LNCaP clone FGC (cell line): Measurements from ENCODE around the gene CES3.

Source experiments
- DNase-seq: peaks from one replicate; pipeline ENCODE4 v3.0.0-alpha.2; 2011; ENCODE audit warnings: low read depth
- H3K4me3 ChIP-seq: 2 replicates; pipeline ENCODE4 v1.5.1; 2011; ENCODE audit warnings: mild to moderate bottlenecking, low read depth, low read length, control low read depth
- CTCF ChIP-seq: IDR thresholded peaks from 2 replicates; pipeline ENCODE4 v1.5.1; 2012; ENCODE audit warnings: mild to moderate bottlenecking; ENCODE audit not compliant: control insufficient read depth, insufficient read depth; ENCODE audit errors: extremely low read depth

Gene CES3

GRCh38 chr16:67023689-67024088, 62.6 kb downstream of the CES3 start:
- no peak overlapping the region for H3K4me3 ChIP-seq
- no peak for DNase-seq
- no peak for TF ChIP-seq CTCF
